Tibial nerve (tissue), 4 donors: Measurements from ENCODE around the gene FBXL2.

Experiments
- CTCF ChIP-seq, 5 experiments: fragments of 200-600 bp in 3 of 5; fragments of 450-650 bp in 2 of 5; sonication (generic) in 3 of 5; IDR thresholded peaks; one replicate each; pipeline ENCODE4 v1.5.1; 2016 to 2019; ENCODE audit warnings: antibody characterized with exemption in 5 of 5, mild to moderate bottlenecking in 3 of 5, moderate library complexity in 2 of 5
- EP300 ChIP-seq, 2 donors: sonication (generic); formaldehyde crosslinking; IDR thresholded peaks; one replicate each; pipeline ENCODE4 v1.6.1; 2017; ENCODE audit warnings: antibody characterized with exemption in 2 of 2, mild to moderate bottlenecking in 1 of 2
- POLR2A ChIP-seq, 2 donors: fragments of 450-650 bp; IDR thresholded peaks; one replicate each; pipeline ENCODE4 v1.6.1; 2017; ENCODE audit warnings: antibody characterized with exemption in 2 of 2, mild to moderate bottlenecking in 2 of 2, moderate library complexity in 2 of 2

GRCh38 chr3:33401781-33402180 lies 124.5 kb downstream of the FBXL2 start:
- TF ChIP-seq CTCF (IDR thresholded peaks at IDR 0.05), result no peak
- TF ChIP-seq POLR2A (IDR thresholded peaks at IDR 0.05), result no peak
- TF ChIP-seq EP300 (IDR thresholded peaks at IDR 0.05), result no peak
